ENCODE results near the gene MIP. TPM values are rescaled to one million over a fixed set of nuclear protein-coding genes. Genes with fewer than 3 reads are reported as not detected.

The MIP gene
- total RNA-seq, 1 experiment from 2014 or later = 0.17 TPM

DNA sequence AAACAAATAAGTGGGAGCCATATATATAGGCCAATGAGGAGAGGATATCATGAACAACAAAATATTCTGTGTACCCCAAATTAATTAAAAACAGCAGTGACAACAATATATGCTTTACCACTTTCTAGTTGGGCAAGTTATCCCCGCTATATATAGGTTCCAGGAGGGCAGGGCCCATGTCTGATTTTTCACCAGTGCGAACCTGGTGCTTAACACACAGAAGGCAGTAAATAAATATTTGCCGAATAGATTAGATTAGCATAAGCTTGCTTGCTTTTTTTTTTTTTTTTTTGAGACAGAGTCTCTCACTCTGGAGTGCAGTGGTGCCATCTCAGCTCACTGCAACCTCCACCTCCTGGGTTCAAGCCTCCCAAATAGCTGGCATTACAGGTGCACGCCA, 3.4 kb upstream of the MIP start:
- no peak overlapping the region for H3K14ac ChIP-seq (ENCODE audit: insufficient read depth, low read length)
- H4K20me1 ChIP-seq (ENCODE audit: control insufficient read depth, insufficient read depth, insufficient read length) = no peaks in the 10 kb centered on the region
- no peaks in the 10 kb centered on the region; a peak in 1 of 5 replicates for H3K9me3 Mint-ChIP-seq
- H3K4me3 Mint-ChIP-seq = no peak overlapping the region
- no peak overlapping the region for H3K4me2 ChIP-seq (ENCODE audit: insufficient read depth, insufficient read length, low read length)
- no peaks in the 10 kb centered on the region for H3K79me2 ChIP-seq (ENCODE audit: insufficient read depth, low read length)
- no peaks in the 10 kb centered on the region for H3K23me2 ChIP-seq (ENCODE audit: insufficient read length, low read depth, low read length, poor library complexity, severe bottlenecking)
- peaks cover 8% of the 10 kb centered on the region for H3K27me3 Mint-ChIP-seq (ENCODE audit: low read depth)
- no peaks in the 10 kb centered on the region for H3K9me3 ChIP-seq (ENCODE audit: control insufficient read depth, low read depth, low read length)
- no peak overlapping the region for H3K27ac ChIP-seq (ENCODE audit: insufficient read length, low read depth, low read length)
- no peak for DNase-seq
- H2BK20ac ChIP-seq (ENCODE audit: low read depth, low read length, poor library complexity, severe bottlenecking) = no peak overlapping the region
- WGBS (ENCODE audit: extremely low coverage, insufficient read length, low lambda C conversion rate) = no CpG with 5 or more reads among the region's 4 CpGs
- H2AK5ac ChIP-seq (ENCODE audit: insufficient read length, low read length) = no peak overlapping the region
- no peaks in the 10 kb centered on the region for H3K4me1 ChIP-seq (ENCODE audit: insufficient read depth, low read length)
- no peak overlapping the region for H3T11ph ChIP-seq (ENCODE audit: low read length)
- H3K23ac ChIP-seq (ENCODE audit: insufficient read length, low read depth, low read length) = no peak overlapping the region
- H3K4ac ChIP-seq (ENCODE audit: low read depth, low read length) = no peak overlapping the region
- H3K27ac Mint-ChIP-seq = no peak overlapping the region
- no peak overlapping the region for H2BK15ac ChIP-seq (ENCODE audit: low read depth, low read length)
- no peak overlapping the region for H4K91ac ChIP-seq (ENCODE audit: insufficient read length, low read depth, low read length)
- no peak overlapping the region for H2BK12ac ChIP-seq (ENCODE audit: insufficient read length, low read depth, low read length)
- peaks cover 27 to 31% of the 10 kb centered on the region in 2 experiments for H3K4me1 Mint-ChIP-seq
- H3K18ac ChIP-seq (ENCODE audit: insufficient read length, low read depth, low read length) = no peak overlapping the region
- no peak overlapping the region for H4K5ac ChIP-seq (ENCODE audit: insufficient read length, low read depth, low read length)
- no peak overlapping the region for H3K56ac ChIP-seq (ENCODE audit: insufficient read length, low read depth, low read length)
- no peaks in the 10 kb centered on the region for H3K79me1 ChIP-seq (ENCODE audit: insufficient read depth, low read depth, low read length, poor library complexity, severe bottlenecking)
- H4K8ac ChIP-seq (replicated peaks; ENCODE audit: insufficient read length, low read depth, low read length) = no peak overlapping the region
- TF ChIP-seq, protein P1, sequence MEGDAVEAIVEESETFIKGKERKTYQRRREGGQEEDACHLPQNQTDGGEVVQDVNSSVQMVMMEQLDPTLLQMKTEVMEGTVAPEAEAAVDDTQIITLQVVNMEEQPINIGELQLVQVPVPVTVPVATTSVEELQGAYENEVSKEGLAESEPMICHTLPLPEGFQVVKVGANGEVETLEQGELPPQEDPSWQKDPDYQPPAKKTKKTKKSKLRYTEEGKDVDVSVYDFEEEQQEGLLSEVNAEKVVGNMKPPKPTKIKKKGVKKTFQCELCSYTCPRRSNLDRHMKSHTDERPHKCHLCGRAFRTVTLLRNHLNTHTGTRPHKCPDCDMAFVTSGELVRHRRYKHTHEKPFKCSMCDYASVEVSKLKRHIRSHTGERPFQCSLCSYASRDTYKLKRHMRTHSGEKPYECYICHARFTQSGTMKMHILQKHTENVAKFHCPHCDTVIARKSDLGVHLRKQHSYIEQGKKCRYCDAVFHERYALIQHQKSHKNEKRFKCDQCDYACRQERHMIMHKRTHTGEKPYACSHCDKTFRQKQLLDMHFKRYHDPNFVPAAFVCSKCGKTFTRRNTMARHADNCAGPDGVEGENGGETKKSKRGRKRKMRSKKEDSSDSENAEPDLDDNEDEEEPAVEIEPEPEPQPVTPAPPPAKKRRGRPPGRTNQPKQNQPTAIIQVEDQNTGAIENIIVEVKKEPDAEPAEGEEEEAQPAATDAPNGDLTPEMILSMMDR (conservative IDR thresholded peaks at IDR 0.05) = no peak
- no peak overlapping the region for H2AFZ ChIP-seq (ENCODE audit: low read length)
- H2BK120ac ChIP-seq (ENCODE audit: low read depth, low read length, poor library complexity, severe bottlenecking) = no peak overlapping the region
- H2BK5ac ChIP-seq (ENCODE audit: insufficient read length, low read length) = no peak overlapping the region
- H3K9ac ChIP-seq (ENCODE audit: extremely low read depth, insufficient read length, low read length) = no peak overlapping the region
- no peaks in the 10 kb centered on the region; a peak in 1 of 7 replicates for H3K36me3 Mint-ChIP-seq (ENCODE audit: insufficient read depth in 1 of 3, low read depth in 3 of 3)
- H3K27me3 ChIP-seq (ENCODE audit: insufficient read depth, low read length) = no peaks in the 10 kb centered on the region
